ENCODE data around the gene REPS2. TPM values are rescaled to one million over a fixed set of nuclear protein-coding genes. Genes with fewer than 3 reads are reported as not detected.
A peak's percentile ranks its signal among the peaks of the same experiment; 100 is the strongest.

REPS2 gene
- total RNA-seq, 1 experiment from 2014 or later, result 1.1 TPM

DNA sequence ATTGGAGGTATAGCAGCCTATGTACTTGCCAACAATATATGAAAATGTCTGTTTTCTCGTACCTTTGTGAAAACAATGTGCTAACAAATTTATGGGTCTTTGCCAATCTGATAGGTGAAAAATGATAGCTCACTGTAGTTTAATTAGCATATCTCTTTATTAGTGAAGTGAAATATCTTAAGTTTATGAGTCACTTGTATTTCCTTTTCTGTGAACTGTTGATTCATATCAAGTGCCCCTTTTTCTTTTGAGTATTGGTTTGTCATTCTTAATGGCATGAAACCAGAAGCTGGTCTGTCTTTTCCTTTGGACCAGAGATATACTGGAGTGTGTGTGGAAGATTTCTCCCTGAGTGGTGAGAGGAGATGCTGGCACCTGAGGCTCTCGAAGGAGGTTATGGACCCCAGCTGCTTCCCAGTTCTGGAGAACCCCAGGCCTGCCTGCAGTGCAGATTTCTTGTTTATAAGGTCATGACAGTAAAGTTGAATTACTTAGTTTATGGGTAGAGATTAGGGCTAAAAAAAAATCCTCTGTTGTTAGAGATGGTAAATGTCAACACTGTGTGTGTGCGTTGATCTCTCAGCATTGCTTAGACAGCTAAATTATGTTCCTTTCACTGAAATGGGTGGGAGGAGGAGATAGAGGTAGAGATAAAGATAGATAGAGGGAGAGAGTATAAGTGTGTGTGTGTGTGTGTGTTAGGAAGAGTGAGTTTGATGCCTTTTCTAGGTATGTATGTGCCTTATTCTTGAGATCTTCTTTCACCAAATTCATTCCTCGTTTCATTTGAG lies 89.9 kb downstream of the REPS2 start:
- no peaks in the 10 kb centered on the region; the same call in 1 of the 2 replicates for H3K4me1 ChIP-seq (ENCODE audit: low read length)
- DNase-seq, result no peak
- no peaks in the 10 kb centered on the region for H3K9me2 ChIP-seq (replicated peaks; ENCODE audit: insufficient read depth, low read length)
- H3K27ac ChIP-seq (ENCODE audit: low read length), result no peak overlapping the region
- H3K79me2 ChIP-seq (ENCODE audit: low read length), result no peaks in the 10 kb centered on the region
- no peaks in the 10 kb centered on the region for H4K20me1 ChIP-seq (ENCODE audit: insufficient read depth, low read depth, low read length)
- H3K27me3 ChIP-seq (ENCODE audit: low read length), result no peaks in the 10 kb centered on the region
- H3K36me3 ChIP-seq (ENCODE audit: insufficient read depth, low read length), result no peaks in the 10 kb centered on the region
- no peak overlapping the region for H3K9ac ChIP-seq (ENCODE audit: low read length)
- H3K4me3 ChIP-seq (ENCODE audit: low read length), result no peak overlapping the region
- H3K9me3 ChIP-seq (ENCODE audit: low read length), result no peaks in the 10 kb centered on the region
- H2AFZ ChIP-seq (ENCODE audit: low read length), result no peak overlapping the region
- no peak overlapping the region for H3K4me2 ChIP-seq (ENCODE audit: low read depth, low read length, poor library complexity, severe bottlenecking)

DNA sequence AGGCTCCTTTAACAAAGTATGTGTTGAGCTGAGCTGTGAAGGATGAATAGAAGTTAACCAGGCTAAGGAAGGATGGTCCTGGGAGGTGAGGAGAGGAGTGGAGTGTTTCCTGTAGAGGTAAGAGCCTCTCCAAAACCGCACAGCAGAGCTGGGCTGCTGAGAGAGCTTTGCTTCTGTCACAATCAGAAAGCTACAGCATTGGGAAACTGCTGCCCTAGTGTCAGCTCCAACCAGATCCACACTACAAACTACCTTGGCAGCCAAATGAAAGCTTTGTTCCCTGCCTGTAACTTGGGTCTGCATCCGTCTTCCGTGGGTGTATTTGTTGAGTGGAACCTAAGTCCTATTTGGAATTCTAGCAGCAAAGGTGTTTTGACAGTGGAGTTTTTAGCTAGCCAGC lies 91.8 kb downstream of the REPS2 start:
- Histone ChIP-seq H3K27me3 (ENCODE audit: low read length) (no peaks in the 10 kb centered on the region), H3K4me1 (ENCODE audit: low read length) (peaks cover 11% of the 10 kb centered on the region), H3K9ac (ENCODE audit: low read length) (no peak overlapping the region), H3K27ac (ENCODE audit: low read length) (no peak overlapping the region), H3K36me3 (ENCODE audit: insufficient read depth, low read length) (no peaks in the 10 kb centered on the region), H4K20me1 (ENCODE audit: insufficient read depth, low read depth, low read length) (no peaks in the 10 kb centered on the region), H3K4me3 (ENCODE audit: low read length) (no peak overlapping the region), H3K79me2 (ENCODE audit: low read length) (no peaks in the 10 kb centered on the region), H3K9me2 (replicated peaks; ENCODE audit: insufficient read depth, low read length) (no peaks in the 10 kb centered on the region), H3K9me3 (ENCODE audit: low read length) (no peaks in the 10 kb centered on the region), H2AFZ (ENCODE audit: low read length) (no peak overlapping the region), H3K4me2 (ENCODE audit: low read depth, low read length, poor library complexity, severe bottlenecking) (no peak overlapping the region)
- no peak for DNase-seq

DNA sequence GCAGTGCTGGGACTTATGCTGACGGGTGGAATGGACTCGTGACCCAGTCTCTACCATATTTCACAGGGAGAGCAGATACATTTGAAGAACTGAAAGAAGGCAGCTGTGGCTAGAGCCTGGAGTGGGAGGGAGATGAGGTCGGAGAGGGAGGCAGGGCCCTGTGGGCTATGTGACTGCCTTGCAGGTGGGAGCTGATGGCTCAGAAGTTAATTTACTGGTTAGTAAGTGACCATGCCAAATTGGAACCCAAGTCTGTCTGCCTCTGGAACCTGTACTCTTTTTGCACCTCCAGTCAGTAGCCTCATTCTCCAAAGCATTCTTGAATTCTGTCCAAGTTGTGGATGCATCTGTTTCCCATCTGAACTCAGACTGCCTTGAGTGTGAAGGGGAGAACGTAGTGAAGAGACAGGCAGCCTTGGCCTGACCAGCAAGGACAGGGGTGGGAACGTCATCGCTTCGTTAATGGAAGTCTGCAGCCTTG lies 92.3 kb downstream of the REPS2 start:
- Histone ChIP-seq H3K79me2 (ENCODE audit: low read length) (no peaks in the 10 kb centered on the region), H4K20me1 (ENCODE audit: insufficient read depth, low read depth, low read length) (no peaks in the 10 kb centered on the region), H2AFZ (ENCODE audit: low read length) (no peak overlapping the region), H3K27ac (ENCODE audit: low read length) (no peak overlapping the region), H3K9ac (ENCODE audit: low read length) (no peak overlapping the region), H3K9me2 (replicated peaks; ENCODE audit: insufficient read depth, low read length) (no peaks in the 10 kb centered on the region), H3K4me2 (ENCODE audit: low read depth, low read length, poor library complexity, severe bottlenecking) (no peak overlapping the region), H3K9me3 (ENCODE audit: low read length) (no peaks in the 10 kb centered on the region), H3K27me3 (ENCODE audit: low read length) (no peaks in the 10 kb centered on the region), H3K4me3 (ENCODE audit: low read length) (no peak overlapping the region), H3K36me3 (ENCODE audit: insufficient read depth, low read length) (no peaks in the 10 kb centered on the region), H3K4me1 (ENCODE audit: low read length) (peaks cover 11% of the 10 kb centered on the region)
- no peak for DNase-seq

DNA sequence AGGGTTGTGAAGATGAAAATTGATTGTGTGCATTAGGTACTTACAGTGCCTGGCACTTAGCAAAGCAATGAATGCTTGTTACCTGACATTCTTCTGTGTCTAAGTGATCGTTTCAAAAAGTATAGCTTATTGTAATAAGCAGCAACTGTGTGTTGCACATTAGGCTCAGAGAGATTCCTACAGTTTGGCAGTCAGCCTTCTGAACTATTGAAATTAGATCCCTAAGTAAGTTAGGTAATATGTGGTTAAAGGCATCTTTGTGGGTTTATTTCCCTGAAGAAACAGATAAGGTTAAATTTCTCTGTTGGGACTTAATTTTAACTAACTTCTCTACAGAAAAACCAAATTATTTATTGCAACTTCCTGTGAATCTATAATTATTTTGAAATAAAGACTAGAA lies 93.4 kb downstream of the REPS2 start:
- Histone ChIP-seq H2AFZ (ENCODE audit: low read length) (no peak overlapping the region), H4K20me1 (ENCODE audit: insufficient read depth, low read depth, low read length) (no peaks in the 10 kb centered on the region), H3K36me3 (ENCODE audit: insufficient read depth, low read length) (no peaks in the 10 kb centered on the region), H3K27ac (ENCODE audit: low read length) (no peak overlapping the region), H3K9me3 (ENCODE audit: low read length) (no peaks in the 10 kb centered on the region), H3K9ac (ENCODE audit: low read length) (no peak overlapping the region), H3K4me1 (ENCODE audit: low read length) (peaks cover 11% of the 10 kb centered on the region), H3K4me2 (ENCODE audit: low read depth, low read length, poor library complexity, severe bottlenecking) (no peak overlapping the region), H3K9me2 (replicated peaks; ENCODE audit: insufficient read depth, low read length) (no peaks in the 10 kb centered on the region), H3K79me2 (ENCODE audit: low read length) (no peaks in the 10 kb centered on the region), H3K4me3 (ENCODE audit: low read length) (no peak overlapping the region), H3K27me3 (ENCODE audit: low read length) (no peaks in the 10 kb centered on the region)
- no peak for DNase-seq

DNA sequence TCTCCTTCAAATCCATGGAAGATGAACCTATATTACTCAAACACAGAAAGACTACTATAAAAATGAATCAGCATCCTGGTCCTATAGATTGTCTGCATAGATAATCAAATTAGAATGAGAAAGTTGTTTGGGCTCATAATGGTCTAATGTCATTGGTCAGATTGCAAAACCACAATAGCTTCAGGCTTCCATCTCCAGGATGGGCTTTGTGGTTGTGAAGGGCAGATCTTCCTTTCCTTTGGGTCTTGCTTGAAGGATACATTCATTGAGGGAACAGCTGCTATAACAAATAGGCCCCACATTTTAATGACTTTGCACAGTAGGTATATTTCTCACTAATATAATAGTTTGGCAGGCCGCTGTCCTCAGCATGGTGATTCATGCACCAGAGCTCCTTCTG lies 94.3 kb downstream of the REPS2 start:
- Histone ChIP-seq H4K20me1 (ENCODE audit: insufficient read depth, low read depth, low read length) (no peaks in the 10 kb centered on the region), H2AFZ (ENCODE audit: low read length) (no peak overlapping the region), H3K4me1 (ENCODE audit: low read length) (peaks cover 11% of the 10 kb centered on the region), H3K4me3 (ENCODE audit: low read length) (no peak overlapping the region), H3K9me2 (replicated peaks; ENCODE audit: insufficient read depth, low read length) (no peaks in the 10 kb centered on the region), H3K79me2 (ENCODE audit: low read length) (no peaks in the 10 kb centered on the region), H3K4me2 (ENCODE audit: low read depth, low read length, poor library complexity, severe bottlenecking) (no peak overlapping the region), H3K27ac (ENCODE audit: low read length) (no peak overlapping the region), H3K9me3 (ENCODE audit: low read length) (no peaks in the 10 kb centered on the region), H3K9ac (ENCODE audit: low read length) (no peak overlapping the region), H3K36me3 (ENCODE audit: insufficient read depth, low read length) (no peaks in the 10 kb centered on the region), H3K27me3 (ENCODE audit: low read length) (no peaks in the 10 kb centered on the region)
- DNase-seq, result no peak

DNA sequence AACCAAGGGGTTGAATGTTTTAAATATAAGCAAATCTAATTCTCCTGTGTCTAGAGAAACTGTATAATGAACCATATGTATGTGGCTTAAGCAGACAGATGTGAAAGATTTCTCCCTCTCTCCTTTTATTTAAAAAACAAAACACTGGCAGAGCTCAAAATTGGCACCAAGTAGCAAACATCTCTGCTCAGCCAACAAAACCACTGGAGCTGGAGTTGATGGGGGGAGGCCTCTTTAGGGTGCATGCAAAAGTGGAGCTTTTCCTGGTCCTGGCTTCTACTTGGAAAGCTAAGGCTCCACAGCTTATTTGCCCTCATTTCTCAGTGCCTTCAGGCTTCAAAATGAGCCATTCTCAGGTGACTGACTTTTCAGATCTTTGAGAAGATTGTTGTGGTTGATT lies 95.6 kb downstream of the REPS2 start:
- no peak for DNase-seq
- H3K27ac ChIP-seq (ENCODE audit: low read length), result no peak overlapping the region
- no peaks in the 10 kb centered on the region for H3K9me2 ChIP-seq (replicated peaks; ENCODE audit: insufficient read depth, low read length)
- no peak overlapping the region for H3K4me2 ChIP-seq (ENCODE audit: low read depth, low read length, poor library complexity, severe bottlenecking)
- H2AFZ ChIP-seq (ENCODE audit: low read length), result no peak overlapping the region
- H4K20me1 ChIP-seq (ENCODE audit: insufficient read depth, low read depth, low read length), result no peaks in the 10 kb centered on the region
- H3K79me2 ChIP-seq (ENCODE audit: low read length), result no peaks in the 10 kb centered on the region
- no peaks in the 10 kb centered on the region for H3K36me3 ChIP-seq (ENCODE audit: insufficient read depth, low read length)
- no peaks in the 10 kb centered on the region for H3K27me3 ChIP-seq (ENCODE audit: low read length)
- no peak overlapping the region for H3K4me3 ChIP-seq (ENCODE audit: low read length)
- H3K9ac ChIP-seq (ENCODE audit: low read length), result no peak overlapping the region
- no peaks in the 10 kb centered on the region for H3K9me3 ChIP-seq (ENCODE audit: low read length)
- peaks cover 11% of the 10 kb centered on the region for H3K4me1 ChIP-seq (ENCODE audit: low read length)

DNA sequence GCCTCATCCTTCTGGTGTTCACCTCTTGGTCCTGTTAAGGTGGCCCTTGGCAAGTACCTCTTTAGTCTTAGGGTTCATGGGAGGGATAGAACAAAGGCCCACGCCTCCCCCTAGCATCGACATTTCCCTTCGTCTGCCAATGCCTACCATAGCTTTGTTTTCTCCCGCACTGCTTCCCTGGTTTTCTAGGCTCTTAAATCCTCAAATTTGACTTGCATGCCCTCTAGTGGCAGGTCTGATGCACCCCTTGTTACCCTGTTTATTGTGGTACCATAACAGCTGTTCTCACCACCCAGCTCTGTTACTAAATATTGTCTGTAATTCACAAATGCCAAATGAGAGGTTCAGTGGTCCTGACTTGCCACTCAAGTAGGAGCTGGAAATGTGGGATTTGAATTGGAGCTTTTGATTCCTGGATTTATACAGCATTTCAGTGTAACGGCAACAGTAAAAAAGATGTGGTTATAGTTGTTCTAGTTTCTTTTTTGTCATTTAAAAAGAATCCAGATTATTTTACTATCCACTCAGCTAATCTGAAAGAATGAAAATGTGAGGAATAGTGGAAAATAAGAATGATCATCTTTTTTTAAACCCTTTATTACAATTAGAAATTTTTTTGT lies 100.1 kb downstream of the REPS2 start:
- H3K4me2 ChIP-seq (ENCODE audit: low read depth, low read length, poor library complexity, severe bottlenecking), result no peak overlapping the region
- peaks cover 9% of the 10 kb centered on the region for H3K4me1 ChIP-seq (ENCODE audit: low read length)
- H3K4me3 ChIP-seq (ENCODE audit: low read length), result no peak overlapping the region
- no peaks in the 10 kb centered on the region for H3K9me2 ChIP-seq (replicated peaks; ENCODE audit: insufficient read depth, low read length)
- H3K27me3 ChIP-seq (ENCODE audit: low read length), result no peaks in the 10 kb centered on the region
- no peaks in the 10 kb centered on the region for H4K20me1 ChIP-seq (ENCODE audit: insufficient read depth, low read depth, low read length)
- H2AFZ ChIP-seq (ENCODE audit: low read length), result no peak overlapping the region
- H3K79me2 ChIP-seq (ENCODE audit: low read length), result no peaks in the 10 kb centered on the region
- no peaks in the 10 kb centered on the region for H3K9me3 ChIP-seq (ENCODE audit: low read length)
- H3K9ac ChIP-seq (ENCODE audit: low read length), result no peak overlapping the region
- H3K27ac ChIP-seq (ENCODE audit: low read length), result no peak overlapping the region
- no peaks in the 10 kb centered on the region for H3K36me3 ChIP-seq (ENCODE audit: insufficient read depth, low read length)
- peak; percentile 84 for DNase-seq

DNA sequence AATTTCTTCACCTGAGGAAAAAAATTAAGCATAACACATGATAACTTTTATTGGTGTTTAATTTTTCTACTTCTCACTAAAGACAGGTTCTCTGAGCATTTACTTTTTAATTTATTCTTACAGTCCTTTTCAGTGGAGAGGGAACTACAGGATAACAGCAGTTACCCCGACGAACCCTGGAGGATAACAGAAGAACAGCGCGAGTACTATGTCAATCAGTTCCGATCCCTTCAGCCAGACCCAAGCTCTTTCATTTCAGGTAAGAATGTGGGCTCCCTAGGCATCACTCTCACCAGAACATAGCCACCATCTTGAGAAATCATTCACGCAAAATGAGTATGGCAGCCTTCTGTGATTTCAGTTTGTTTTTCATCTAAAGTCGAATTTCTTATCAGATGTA lies 100.8 kb downstream of the REPS2 start:
- no peaks in the 10 kb centered on the region for H3K9me2 ChIP-seq (replicated peaks; ENCODE audit: insufficient read depth, low read length)
- no peak overlapping the region for H3K27ac ChIP-seq (ENCODE audit: low read length)
- H3K9me3 ChIP-seq (ENCODE audit: low read length), result no peaks in the 10 kb centered on the region
- no peak overlapping the region for H2AFZ ChIP-seq (ENCODE audit: low read length)
- H3K4me2 ChIP-seq (ENCODE audit: low read depth, low read length, poor library complexity, severe bottlenecking), result no peak overlapping the region
- DNase-seq, result no peak
- no peaks in the 10 kb centered on the region for H4K20me1 ChIP-seq (ENCODE audit: insufficient read depth, low read depth, low read length)
- peaks cover 3% of the 10 kb centered on the region for H3K4me1 ChIP-seq (ENCODE audit: low read length)
- no peaks in the 10 kb centered on the region for H3K79me2 ChIP-seq (ENCODE audit: low read length)
- no peaks in the 10 kb centered on the region for H3K27me3 ChIP-seq (ENCODE audit: low read length)
- H3K9ac ChIP-seq (ENCODE audit: low read length), result no peak overlapping the region
- H3K4me3 ChIP-seq (ENCODE audit: low read length), result no peak overlapping the region
- H3K36me3 ChIP-seq (ENCODE audit: insufficient read depth, low read length), result no peaks in the 10 kb centered on the region

All from Karpas-422 (cell line).